H7 (cell line): Measurements from ENCODE around the gene THAP4. TPM values are rescaled to one million over a fixed set of nuclear protein-coding genes. Genes with fewer than 3 reads are reported as not detected.

Source experiments
- DNase-seq: peaks from one replicate; pipeline ENCODE4 v3.0.0; 2012
- H3K27me3 ChIP-seq: 2 replicates; pipeline ENCODE4 v1.6.0; 2011; ENCODE audit warnings: mild to moderate bottlenecking, low read length; ENCODE audit not compliant: control insufficient read depth, insufficient read depth
- H3K36me3 ChIP-seq: replicated peaks from 2 replicates; pipeline ENCODE4 v1.5.1; 2011; ENCODE audit warnings: low read length; ENCODE audit not compliant: control insufficient read depth, insufficient read depth
- H3K4me3 ChIP-seq: 2 replicates; pipeline ENCODE4 v1.5.1; 2011; ENCODE audit warnings: low read depth, mild to moderate bottlenecking, control low read depth, low read length, moderate library complexity; ENCODE audit not compliant: insufficient read depth
- total RNA-seq: library from RNA; depleted of rRNA; stranded (reverse); fragments of >200 nt; shearing (Covaris generic); gene quantifications from 2 replicates; pipeline ENCODE4 v1.2.3, GENCODE V29; 2014

Gene THAP4
- total RNA-seq, 1 experiment from 2014 or later: 120 TPM

DNA sequence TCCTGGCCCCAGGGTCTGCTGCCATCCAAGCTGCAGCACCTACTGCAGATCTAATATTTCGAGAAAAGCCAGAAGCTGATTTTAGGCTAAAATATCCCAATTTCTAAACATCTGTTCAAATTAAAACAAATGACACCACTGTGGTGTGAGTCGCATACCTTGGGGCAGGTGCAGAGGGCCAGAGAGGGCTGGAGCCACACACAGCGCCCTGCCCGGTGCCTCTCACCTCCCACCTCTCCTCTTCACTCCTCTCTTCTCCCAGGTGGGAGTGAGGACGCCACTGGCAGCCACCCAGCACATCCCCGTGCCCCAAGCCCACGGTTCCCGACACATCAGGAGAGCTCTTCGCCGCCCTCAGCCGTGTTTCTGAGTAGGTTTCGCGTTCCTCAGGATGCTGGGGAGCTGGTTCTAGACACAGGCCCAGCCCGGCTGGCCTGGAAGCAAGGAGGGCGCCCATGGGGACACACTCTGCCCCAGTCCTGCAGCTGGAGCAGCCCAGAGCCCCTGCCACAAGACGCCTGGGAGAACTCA lies 21.4 kb downstream of the THAP4 start:
- Histone ChIP-seq H3K36me3 (no peaks in the 10 kb centered on the region), H3K27me3 (no peaks in the 10 kb centered on the region), H3K4me3 (no peak overlapping the region)
- no peak for DNase-seq

DNA sequence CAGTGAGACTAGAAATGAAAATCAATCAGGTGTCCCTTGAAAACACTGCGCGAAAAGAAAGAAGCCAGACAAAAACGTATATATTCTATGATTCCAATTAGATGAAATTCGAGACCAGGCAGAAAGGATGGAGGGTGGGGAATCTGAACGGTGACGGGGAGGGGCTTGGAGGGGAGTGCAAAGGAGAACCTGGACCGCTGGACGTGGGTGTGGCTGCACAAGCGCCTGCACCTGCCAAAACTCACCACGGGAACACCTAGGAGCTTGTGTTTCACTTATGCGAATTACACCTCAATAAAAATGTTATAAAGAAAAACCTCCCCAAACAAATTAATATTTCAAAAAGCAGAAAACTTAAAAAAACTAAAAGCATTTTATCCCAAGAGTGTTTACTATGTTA lies 21.9 kb downstream of the THAP4 start:
- DNase-seq: no peak
- Histone ChIP-seq H3K27me3 (no peaks in the 10 kb centered on the region), H3K4me3 (no peak overlapping the region), H3K36me3 (no peaks in the 10 kb centered on the region)

DNA sequence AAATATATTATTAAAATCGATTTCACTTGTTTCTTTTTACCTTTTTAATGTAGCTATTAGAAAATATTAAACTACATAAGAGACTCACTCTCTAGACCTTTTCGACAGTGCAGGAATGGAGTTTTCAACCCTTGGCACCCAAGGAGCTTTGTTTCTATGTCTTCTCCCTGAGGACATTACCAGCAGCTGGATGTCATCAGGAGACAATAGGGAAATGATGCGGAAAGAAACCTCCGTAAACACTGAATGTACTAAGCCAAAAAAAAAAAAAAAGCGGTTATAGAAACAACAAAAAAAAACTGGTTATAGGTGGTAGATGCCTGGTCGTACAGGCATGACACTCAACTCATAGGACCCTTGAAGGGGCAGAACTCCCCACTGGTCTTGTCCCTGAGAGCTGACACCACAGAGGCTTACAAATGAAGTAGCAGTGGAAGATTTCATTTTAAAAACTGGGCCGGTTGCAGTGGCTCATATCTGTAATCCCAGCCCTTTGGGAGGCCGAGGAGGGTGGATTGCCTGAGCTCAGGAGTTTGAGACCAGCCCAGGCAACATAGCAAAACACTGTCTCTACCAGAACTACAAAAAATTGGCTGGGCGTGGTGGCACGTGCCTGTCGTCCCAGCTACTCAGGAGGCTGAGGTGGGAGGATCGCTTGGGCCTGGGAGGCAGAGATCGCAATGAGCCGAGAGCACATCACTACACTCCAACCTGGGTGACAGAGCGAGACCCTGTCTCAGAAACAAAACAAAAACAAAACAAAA lies 23.8 kb downstream of the THAP4 start:
- no peak for DNase-seq
- Histone ChIP-seq H3K4me3 (no peak overlapping the region), H3K27me3 (no peaks in the 10 kb centered on the region), H3K36me3 (no peaks in the 10 kb centered on the region; the same call in 1 of the 2 replicates)

DNA sequence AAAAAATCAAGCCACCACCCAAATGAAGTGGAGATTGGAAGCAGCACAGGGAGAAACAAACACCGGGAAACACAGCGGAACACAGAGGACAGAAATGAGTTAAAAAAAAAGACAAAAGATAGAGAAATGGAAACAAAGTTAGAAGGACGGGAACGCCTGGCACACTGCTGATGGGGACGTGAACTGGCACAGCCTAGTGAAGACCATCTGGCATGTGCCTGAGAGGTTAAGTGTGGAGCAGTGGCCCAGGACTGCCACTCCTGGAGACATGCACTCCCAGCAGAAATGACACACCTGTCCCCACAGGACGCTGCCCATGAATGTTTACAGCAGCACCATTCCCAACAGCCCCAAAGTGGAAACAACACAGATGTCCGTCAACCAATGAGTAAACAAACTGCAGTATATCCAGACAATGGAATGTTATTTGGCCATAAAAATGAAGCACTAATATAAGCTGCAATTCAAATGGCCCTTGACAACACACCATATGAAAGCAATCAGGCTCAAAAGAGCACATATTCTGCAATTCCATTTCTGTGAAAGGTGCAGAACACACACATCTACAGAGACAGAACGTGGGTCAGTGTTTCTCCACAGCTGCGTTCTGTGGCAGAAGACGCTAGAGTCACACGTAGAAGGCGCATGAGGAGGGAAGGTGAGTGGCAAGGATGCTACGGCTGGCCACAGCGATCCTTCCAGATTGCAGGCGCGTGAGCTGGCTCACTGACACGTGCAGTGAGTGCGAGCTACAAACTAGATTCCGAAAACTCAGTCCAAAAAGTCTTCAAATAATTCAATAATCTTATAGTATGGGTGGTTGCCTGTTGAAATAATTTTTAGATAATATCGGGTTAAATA lies 24.6 kb downstream of the THAP4 start:
- H3K27me3 ChIP-seq: no peaks in the 10 kb centered on the region
- H3K36me3 ChIP-seq: no peaks in the 10 kb centered on the region; the same call in 1 of the 2 replicates
- no peak overlapping the region for H3K4me3 ChIP-seq
- no peak for DNase-seq

DNA sequence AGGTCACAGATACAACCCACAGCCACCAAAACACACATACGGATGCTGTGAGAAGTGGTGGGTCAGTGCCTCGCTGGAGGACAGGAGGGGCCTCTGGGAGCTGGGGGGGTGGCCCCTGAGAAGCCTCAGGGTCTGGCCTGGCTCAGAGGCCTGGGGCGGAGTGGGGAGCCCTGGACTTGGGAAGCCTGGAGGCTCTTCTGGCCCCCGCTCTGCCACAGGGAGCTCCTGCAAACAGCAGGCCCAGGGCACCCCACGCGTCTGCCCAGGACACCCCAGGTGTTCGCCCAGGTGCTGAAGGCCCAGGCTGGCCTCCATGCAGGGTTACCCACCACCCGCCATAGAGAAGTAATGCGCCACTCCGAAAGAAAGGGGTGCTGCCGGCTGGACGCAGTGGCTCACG lies 25.9 kb downstream of the THAP4 start:
- no peak for DNase-seq
- H3K27me3 ChIP-seq: no peaks in the 10 kb centered on the region
- no peaks in the 10 kb centered on the region; the same call in 1 of the 2 replicates for H3K36me3 ChIP-seq
- H3K4me3 ChIP-seq: no peak overlapping the region; the same call in 1 of the 2 replicates

DNA sequence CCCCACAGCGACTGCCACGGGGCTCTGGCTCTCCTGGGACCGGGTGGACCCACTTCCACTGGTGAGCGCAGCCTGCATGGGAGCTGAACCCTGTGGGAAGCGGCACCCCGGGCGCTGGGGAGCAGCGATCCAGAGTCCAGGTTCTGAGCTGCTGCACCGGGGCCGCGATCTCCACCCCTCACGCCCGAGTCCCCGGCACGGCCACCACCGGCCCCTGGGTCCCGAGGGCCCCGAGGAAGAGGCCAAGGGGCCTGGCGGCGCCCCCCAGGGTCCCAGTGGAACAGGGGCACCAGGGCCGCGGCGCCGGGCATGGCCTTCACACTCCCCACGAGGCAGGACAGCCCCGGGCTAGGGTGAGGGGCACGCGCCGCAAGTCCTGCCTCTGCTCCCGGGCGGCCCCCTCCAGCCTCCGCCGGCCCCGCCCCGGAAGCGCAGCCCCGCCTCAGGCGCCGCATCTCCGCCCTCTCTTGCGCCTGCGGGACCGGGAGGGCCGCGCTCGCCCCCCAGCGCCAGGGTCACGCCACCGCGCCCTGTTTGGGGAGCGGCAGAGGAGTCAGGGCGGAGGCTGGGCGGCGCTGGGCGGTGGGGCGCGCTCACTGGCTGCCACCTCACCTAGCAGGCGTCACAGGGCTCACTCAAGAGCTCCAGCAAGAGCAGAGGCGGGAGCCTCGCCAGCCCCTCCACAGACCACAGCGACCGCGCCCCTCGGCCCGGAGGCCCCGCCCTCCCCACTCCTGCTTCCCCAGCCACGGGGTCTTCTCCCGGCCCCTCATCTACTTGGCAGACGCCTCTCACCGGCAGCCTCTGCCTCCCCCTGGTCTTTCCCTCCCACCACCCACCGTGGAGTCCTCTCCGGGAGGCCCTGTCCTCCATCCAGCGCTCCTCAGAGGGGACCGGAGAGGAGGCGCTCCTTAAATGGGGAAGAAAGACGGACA lies 26.8 kb downstream of the THAP4 start:
- H3K27me3 ChIP-seq: no peaks in the 10 kb centered on the region
- DNase-seq: peak; percentile 99
- peak overlapping the region; percentile 63 for H3K4me3 ChIP-seq
- H3K36me3 ChIP-seq: peaks cover 2% of the 10 kb centered on the region; the same call in 1 of the 2 replicates

DNA sequence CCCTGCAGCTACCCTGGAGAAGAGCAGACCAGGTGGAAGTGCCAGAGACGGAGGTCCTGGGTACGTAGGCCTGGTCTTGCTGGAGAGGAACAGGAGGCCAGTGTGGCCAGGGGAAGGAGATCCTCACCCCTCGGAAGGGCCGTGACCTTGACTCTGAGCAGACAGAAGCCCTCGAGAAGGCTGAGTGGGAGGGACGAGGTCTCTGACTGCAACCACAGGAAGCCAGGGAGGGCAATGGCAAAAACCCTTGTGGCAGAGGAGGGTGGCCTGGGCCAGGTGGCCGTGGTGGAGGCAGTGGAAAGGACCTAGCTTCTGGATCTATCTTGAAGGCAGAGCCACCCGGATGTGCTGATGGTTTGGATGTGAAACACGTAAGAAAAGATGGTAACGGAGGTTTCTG lies 28.1 kb downstream of the THAP4 start:
- no peaks in the 10 kb centered on the region for H3K27me3 ChIP-seq
- no peak for DNase-seq
- H3K4me3 ChIP-seq: no peak overlapping the region
- H3K36me3 ChIP-seq: peaks cover 2% of the 10 kb centered on the region; the same call in 1 of the 2 replicates

DNA sequence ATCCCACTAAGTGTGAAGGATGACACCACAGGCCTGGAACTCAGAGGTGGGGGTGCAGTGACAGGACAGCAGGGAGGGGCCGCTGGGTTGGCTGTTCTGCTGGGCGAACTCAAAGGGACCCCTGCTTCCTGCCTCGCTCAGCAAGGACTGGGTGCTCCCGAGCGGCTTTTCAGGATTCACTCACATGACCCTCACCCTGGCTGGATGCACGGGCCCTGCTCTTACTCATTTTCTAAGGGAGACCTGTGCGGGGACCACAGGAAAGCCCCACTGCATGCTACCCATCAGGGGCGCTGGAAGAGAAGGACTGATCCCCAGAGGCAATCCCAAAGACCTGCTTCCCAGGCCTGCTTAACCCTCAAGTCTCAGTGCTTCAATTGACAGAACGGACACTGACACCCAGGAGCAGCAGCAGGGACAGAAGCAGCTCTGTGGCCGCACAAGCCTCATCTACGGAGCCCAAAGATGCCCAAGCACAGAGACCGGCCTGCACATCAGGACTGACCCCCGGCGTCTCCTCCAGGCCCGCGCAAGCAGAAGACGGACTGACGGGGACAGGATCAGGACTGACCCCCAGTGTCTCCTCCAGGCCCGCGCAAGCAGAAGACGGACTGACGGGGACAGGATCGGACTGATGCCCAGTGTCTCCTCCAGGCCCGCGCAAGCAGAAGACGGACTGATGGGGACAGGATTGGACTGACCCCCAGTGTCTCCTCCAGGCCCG lies 29.6 kb downstream of the THAP4 start:
- no peak overlapping the region for H3K4me3 ChIP-seq
- no peaks in the 10 kb centered on the region for H3K27me3 ChIP-seq
- no peak for DNase-seq
- peaks cover 2% of the 10 kb centered on the region; the same call in 1 of the 2 replicates for H3K36me3 ChIP-seq

DNA sequence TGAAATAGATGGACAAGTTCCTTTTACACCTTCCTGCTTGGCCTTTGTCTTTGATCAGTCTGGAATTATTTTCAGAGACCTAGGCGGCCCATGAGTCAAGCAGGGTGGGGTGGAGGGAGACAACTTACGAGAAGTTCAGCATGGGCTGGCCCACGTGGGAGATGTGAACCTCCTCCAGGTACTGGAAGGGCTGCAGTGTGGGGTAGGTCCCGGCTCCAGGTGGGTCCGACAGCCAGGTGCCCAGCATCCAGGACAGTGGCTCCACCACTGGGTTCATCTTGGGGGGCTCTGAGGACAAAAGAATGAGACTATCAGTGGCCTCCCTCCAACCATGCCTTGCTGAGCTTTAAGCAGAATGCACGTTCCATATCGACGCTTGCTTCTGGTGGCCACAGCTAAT lies 30.8 kb downstream of the THAP4 start:
- Histone ChIP-seq H3K27me3 (no peaks in the 10 kb centered on the region), H3K4me3 (no peak overlapping the region), H3K36me3 (peaks cover 7% of the 10 kb centered on the region)
- no peak for DNase-seq

DNA sequence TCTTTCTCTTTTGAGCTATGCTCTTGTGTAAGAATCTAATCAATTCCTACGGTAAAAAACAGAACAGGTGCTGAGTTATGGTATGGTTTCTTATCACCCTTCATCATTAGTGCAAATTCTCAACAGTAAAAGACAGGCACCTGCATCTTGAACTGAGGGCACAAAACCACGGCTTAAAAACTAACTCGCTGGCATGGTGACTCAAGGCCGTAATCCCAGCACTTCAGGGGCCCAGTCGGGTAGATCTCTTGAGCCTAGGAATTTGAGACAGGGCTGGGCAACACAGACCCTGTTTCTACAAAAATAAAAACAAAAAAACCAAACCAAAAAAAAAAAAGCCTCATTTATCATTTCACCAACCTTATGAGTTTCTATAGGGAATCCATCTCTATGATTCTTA lies 33.3 kb downstream of the THAP4 start:
- H3K27me3 ChIP-seq: no peaks in the 10 kb centered on the region
- DNase-seq: no peak

DNA sequence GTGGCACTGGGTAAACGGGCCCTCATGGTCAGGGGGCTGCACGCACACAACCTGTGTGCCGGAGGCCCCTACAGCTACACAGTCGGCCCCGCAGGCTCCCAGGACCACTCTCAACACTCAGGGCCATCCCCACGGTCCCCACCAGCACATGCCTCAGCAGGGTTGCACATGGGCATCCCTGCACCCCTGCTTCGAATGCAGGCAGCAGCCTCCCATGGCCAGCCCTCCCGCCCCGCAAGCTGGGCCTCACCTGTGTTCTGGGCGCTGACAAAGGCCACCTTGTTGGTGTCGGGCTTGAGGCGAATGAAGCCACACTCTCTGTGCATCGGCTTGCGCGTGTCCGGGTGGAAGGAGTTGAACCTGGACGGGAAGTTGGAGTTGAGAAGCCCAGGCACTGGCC lies 34.2 kb downstream of the THAP4 start:
- Histone ChIP-seq H3K36me3 (peaks cover 10% of the 10 kb centered on the region), H3K27me3 (no peaks in the 10 kb centered on the region), H3K4me3 (no peak overlapping the region)
- DNase-seq: no peak

More for the DNA sequence above, 33.3 kb downstream of the THAP4 start:
- Histone ChIP-seq H3K4me3 (no peak overlapping the region), H3K36me3 (peaks cover 10% of the 10 kb centered on the region)

DNA sequence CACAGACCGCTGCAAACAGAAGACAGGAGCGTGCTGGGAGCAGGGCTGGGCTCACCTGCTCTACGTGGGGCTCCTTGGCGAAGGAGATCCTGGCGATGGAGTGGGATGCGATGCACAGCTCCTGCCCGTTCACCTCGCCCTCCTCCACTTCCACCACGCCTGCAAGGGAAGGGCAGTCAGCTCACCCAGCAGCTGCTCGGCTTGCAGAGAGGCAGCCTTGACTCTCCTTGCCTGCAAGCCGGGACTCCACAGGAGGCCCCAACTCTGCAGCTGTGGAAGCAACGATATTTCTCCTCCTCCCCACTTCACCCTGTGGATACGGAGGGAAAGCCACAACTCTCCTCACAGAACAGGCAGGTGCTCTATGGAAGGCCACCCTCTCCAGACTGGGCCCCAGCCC lies 35.1 kb downstream of the THAP4 start:
- H3K36me3 ChIP-seq: peaks cover 14% of the 10 kb centered on the region
- DNase-seq: no peak
- no peaks in the 10 kb centered on the region for H3K27me3 ChIP-seq
- H3K4me3 ChIP-seq: no peak overlapping the region

DNA sequence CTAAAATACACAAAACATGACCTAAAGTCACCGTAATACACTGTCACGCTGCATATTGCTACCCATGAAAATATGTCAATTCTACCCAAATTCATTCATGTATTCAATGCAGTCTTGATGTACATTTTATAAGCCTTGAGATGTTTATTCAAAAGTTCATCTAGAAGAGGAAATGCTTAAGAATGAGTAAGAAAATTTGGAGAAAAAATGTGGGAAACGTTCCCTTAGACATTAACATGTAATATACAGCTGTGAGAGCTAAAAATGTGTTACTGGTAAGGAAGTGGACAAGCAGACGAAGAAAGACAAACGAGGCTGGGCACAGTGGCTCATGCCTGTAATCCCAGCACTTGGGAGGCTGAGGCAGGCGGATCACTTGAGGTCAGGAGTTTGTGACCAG lies 37.3 kb downstream of the THAP4 start:
- Histone ChIP-seq H3K36me3 (peaks cover 12% of the 10 kb centered on the region), H3K27me3 (no peaks in the 10 kb centered on the region), H3K4me3 (no peak overlapping the region)
- no peak for DNase-seq
